ENCODE data around the gene EIF2A.
"Not testable (repeated sequence)": the region's sequence is repeated elsewhere in the genome, so short reads cannot be mapped to it uniquely, and the experiment has no call there.

Gene EIF2A

GRCh38 chr3:150600647-150601530, 54.3 kb downstream of the EIF2A start:
- DNase-seq (ENCODE audit: low read depth in 3 of 3) = not testable (repeated sequence)

- no peak for DNase-seq (ENCODE audit: low read depth in 3 of 3)
Observed at GRCh38 chr3:150602426-150603152, 56.0 kb downstream of the EIF2A start.

- DNase-seq (ENCODE audit: low read depth in 3 of 3) = peak; percentile 88 to 91 (median 90)
Observed at GRCh38 chr3:150603153-150603979, 56.8 kb downstream of the EIF2A start, which contains the start of gene SELENOT. TSS of gene SELENOT (plus strand) at chr3:150603321. CDS start at chr3:150603363, 42 bp downstream.

- no peak for DNase-seq (ENCODE audit: low read depth in 3 of 3)
Observed at GRCh38 chr3:150603980-150604319, 57.4 kb downstream of the EIF2A start.

- DNase-seq (ENCODE audit: low read depth in 3 of 3) = no peak
Observed at GRCh38 chr3:150605998-150606641, 59.5 kb downstream of the EIF2A start.

- DNase-seq (ENCODE audit: low read depth in 3 of 3) = no peak
Observed at GRCh38 chr3:150607267-150608065, 60.9 kb downstream of the EIF2A start.

- DNase-seq (ENCODE audit: low read depth in 3 of 3) = no peak
Observed at GRCh38 chr3:150609988-150610387, 63.4 kb downstream of the EIF2A start.

- DNase-seq (ENCODE audit: low read depth in 3 of 3) = no peak
Observed at GRCh38 chr3:150610785-150611184, 64.2 kb downstream of the EIF2A start.

- DNase-seq (ENCODE audit: low read depth in 3 of 3) = no peak
Observed at GRCh38 chr3:150611666-150612065, 65.1 kb downstream of the EIF2A start.

- DNase-seq (ENCODE audit: low read depth in 3 of 3) = no peak
Observed at GRCh38 chr3:150612494-150612893, 65.9 kb downstream of the EIF2A start.

- no peak for DNase-seq (ENCODE audit: low read depth in 3 of 3)
Observed at GRCh38 chr3:150613034-150613433, 66.4 kb downstream of the EIF2A start.

GRCh38 chr3:150613709-150614480, 67.3 kb downstream of the EIF2A start:
- DNase-seq (ENCODE audit: low read depth in 3 of 3) = no peak

- DNase-seq (ENCODE audit: low read depth in 3 of 3) = no peak
Observed at GRCh38 chr3:150620002-150620689, 73.6 kb downstream of the EIF2A start.

- DNase-seq (ENCODE audit: low read depth in 3 of 3) = not testable (repeated sequence)
Observed at GRCh38 chr3:150622955-150623354, 76.4 kb downstream of the EIF2A start.

GRCh38 chr3:150623945-150624344, 77.4 kb downstream of the EIF2A start:
- DNase-seq (ENCODE audit: low read depth in 3 of 3) = no peak

- DNase-seq (ENCODE audit: low read depth in 3 of 3) = no peak
Observed at GRCh38 chr3:150626148-150626930, 79.8 kb downstream of the EIF2A start.

- no peak for DNase-seq (ENCODE audit: low read depth in 3 of 3)
Observed at GRCh38 chr3:150627557-150627956, 81.0 kb downstream of the EIF2A start.

GRCh38 chr3:150631515-150632221, 85.1 kb downstream of the EIF2A start:
- DNase-seq (ENCODE audit: low read depth in 3 of 3) = no peak

All from stimulated activated CD4-positive, alpha-beta T cell treated with anti-CD3 and anti-CD28 coated beads, TNF-alpha, amount 100 ng/mL, for 48 hours (primary cell).